Neural progenitor cell (in vitro differentiated cells): Measurements from ENCODE around the gene AP1B1.

Source experiments
- EZH2 ChIP-seq: fragments of 200-600 bp; sonication (generic); IDR thresholded peaks from 2 replicates; pipeline ENCODE4 v1.6.1; 2017; ENCODE audit warnings: antibody characterized with exemption, mild to moderate bottlenecking, moderate library complexity
- EZH2phosphoT487 ChIP-seq: fragments of 200-600 bp; sonication (generic); IDR thresholded peaks from 2 replicates; pipeline ENCODE4 v1.6.1; 2017; ENCODE audit warnings: antibody characterized with exemption
- TF ChIP-seq, protein P1 (sequence below): fragments of 200-600 bp; sonication (generic); IDR thresholded peaks from 2 replicates; pipeline ENCODE4 v1.5.1; 2017; ENCODE audit warnings: antibody characterized with exemption, mild to moderate bottlenecking

DNA sequence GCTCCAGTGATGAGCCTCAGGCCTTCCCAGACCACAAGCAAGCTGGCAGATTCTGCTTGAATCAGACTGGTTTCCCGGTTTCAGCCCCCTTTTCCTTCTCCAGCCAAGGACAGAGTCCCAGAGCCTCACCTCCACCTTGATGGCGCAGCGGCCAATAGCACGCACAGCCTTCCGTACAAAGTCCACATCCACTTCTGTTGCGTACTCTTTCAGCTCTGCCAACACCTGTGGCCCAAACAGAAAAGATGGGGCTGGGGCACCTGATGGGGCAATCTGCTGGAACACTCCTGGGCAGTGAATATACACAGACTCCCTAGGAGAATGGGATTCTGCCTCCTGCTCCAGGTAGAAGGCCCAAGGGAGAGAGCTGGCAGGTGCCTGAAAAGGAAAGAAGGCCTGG is 37.3 kb downstream of the AP1B1 start:
- TF ChIP-seq, protein P1, sequence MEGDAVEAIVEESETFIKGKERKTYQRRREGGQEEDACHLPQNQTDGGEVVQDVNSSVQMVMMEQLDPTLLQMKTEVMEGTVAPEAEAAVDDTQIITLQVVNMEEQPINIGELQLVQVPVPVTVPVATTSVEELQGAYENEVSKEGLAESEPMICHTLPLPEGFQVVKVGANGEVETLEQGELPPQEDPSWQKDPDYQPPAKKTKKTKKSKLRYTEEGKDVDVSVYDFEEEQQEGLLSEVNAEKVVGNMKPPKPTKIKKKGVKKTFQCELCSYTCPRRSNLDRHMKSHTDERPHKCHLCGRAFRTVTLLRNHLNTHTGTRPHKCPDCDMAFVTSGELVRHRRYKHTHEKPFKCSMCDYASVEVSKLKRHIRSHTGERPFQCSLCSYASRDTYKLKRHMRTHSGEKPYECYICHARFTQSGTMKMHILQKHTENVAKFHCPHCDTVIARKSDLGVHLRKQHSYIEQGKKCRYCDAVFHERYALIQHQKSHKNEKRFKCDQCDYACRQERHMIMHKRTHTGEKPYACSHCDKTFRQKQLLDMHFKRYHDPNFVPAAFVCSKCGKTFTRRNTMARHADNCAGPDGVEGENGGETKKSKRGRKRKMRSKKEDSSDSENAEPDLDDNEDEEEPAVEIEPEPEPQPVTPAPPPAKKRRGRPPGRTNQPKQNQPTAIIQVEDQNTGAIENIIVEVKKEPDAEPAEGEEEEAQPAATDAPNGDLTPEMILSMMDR: no peak
- TF ChIP-seq EZH2 (no peak), EZH2phosphoT487 (no peak)
